HepG2 (cell line): ENCODE results near the gene ZBTB17. TPM values are rescaled to one million over a fixed set of nuclear protein-coding genes. Genes with fewer than 3 reads are reported as not detected.
A peak's percentile ranks its signal among the peaks of the same experiment; 100 is the strongest.

ENCODE experiments used
- ATAC-seq: fragments of 200-7000 bp; cut with Tn5 transposase; 3 replicates; pipeline ENCODE4 v1.9.1; 2020; ENCODE audit warnings: mild to moderate bottlenecking, moderate library complexity
- BruUV-seq: library from RNA; stranded (reverse); fragments of 400-500 nt; replicated peaks from 2 replicates; lab custom pipeline; 2021; lab: Mats Ljungman, UMichigan
- CTCF ChIA-PET: fragments of 300-600 bp; formaldehyde crosslinking; extraction: SDS; loops from one replicate; lab custom pipeline; 2021; ENCODE audit warnings: low total read pairs, inconsistent platforms, low intra/inter-chr PET ratio; lab: Yijun Ruan, JAX
- POLR2A ChIA-PET: fragments of 350-600 bp; sonication (Branson Sonifier 250); formaldehyde crosslinking; loops from one replicate; lab custom pipeline; 2020; ENCODE audit warnings: antibody characterized with exemption, inconsistent platforms; lab: Yijun Ruan, JAX
- DNase-seq: peaks from one replicate; pipeline ENCODE4 v3.0.0-alpha.2; 2015; ENCODE audit warnings: low spot score
- FAIRE-seq: peaks from 3 replicates; lab custom pipeline; 2011; peaks lifted over from hg19 to GRCh38; lab: Jason Lieb, UNC
- H2AFZ ChIP-seq: one replicate; pipeline ENCODE4 v1.6.1; 2011; ENCODE audit warnings: low read length, inconsistent platforms
- H3K27ac ChIP-seq: fragments of 300-600 bp; 3 replicates; pipeline ENCODE4 v1.8.0; 2011; ENCODE audit warnings: mixed run types, mild to moderate bottlenecking, mixed read lengths, low read length, inconsistent platforms; ENCODE audit not compliant: insufficient read depth; ENCODE audit errors: extremely low read length
- H3K27me3 ChIP-seq, 2 experiments: fragments of 200-600 bp in 1 of 2; 2 replicates in 1 of 2; 3 replicates in 1 of 2; pipeline versions ENCODE4 v1.6.0 to v1.8.0; 2011; ENCODE audit warnings: low read length in 2 of 2, mild to moderate bottlenecking in 2 of 2, moderate library complexity in 2 of 2, inconsistent platforms in 1 of 2; ENCODE audit not compliant: insufficient read depth in 2 of 2, control insufficient read depth in 1 of 2
- H3K36me3 ChIP-seq, 2 experiments: fragments of 200-600 bp in 1 of 2; replicated peaks in 1 of 2; 2 replicates in 1 of 2; 3 replicates in 1 of 2; pipeline versions ENCODE4 v1.5.1 to v1.8.0; 2011; ENCODE audit warnings: low read length in 2 of 2, inconsistent platforms in 1 of 2; ENCODE audit not compliant: insufficient read depth in 2 of 2, control insufficient read depth in 1 of 2
- H3K4me1 ChIP-seq: 2 replicates; pipeline ENCODE4 v1.5.1; 2012; ENCODE audit warnings: low read length, inconsistent platforms; ENCODE audit not compliant: insufficient read depth
- H3K4me2 ChIP-seq: 2 replicates; pipeline ENCODE4 v1.6.0; 2011; ENCODE audit warnings: low read depth, low read length, inconsistent platforms
- H3K4me3 ChIP-seq, 3 experiments: fragments of 200-600 bp in 1 of 3; sonication (generic), shearing (Covaris generic) in 1 of 3; replicated peaks in 1 of 3; 2 replicates each; pipeline ENCODE4 v1.5.1; 2011 to 2016; ENCODE audit warnings: low read length in 3 of 3, inconsistent platforms in 2 of 3, low read depth in 2 of 3, mild to moderate bottlenecking in 2 of 3, control low read depth in 1 of 3, mixed read lengths in 1 of 3; ENCODE audit not compliant: insufficient read depth in 1 of 3
- H3K79me2 ChIP-seq: one replicate; pipeline ENCODE4 v1.6.1; 2011; ENCODE audit warnings: low read length, inconsistent platforms; ENCODE audit not compliant: insufficient read depth
- H3K9ac ChIP-seq: 2 replicates; pipeline ENCODE4 v1.6.0; 2011; ENCODE audit warnings: mild to moderate bottlenecking, low read depth, low read length, inconsistent platforms; ENCODE audit not compliant: insufficient read depth
- H3K9me3 ChIP-seq: 2 replicates; pipeline ENCODE4 v1.5.1; 2012; ENCODE audit warnings: mild to moderate bottlenecking, low read length
- H4K20me1 ChIP-seq: 2 replicates; pipeline ENCODE4 v1.6.0; 2011; ENCODE audit warnings: inconsistent platforms, mild to moderate bottlenecking, low read length, moderate library complexity; ENCODE audit not compliant: insufficient read depth
- KLF12 ChIP-seq: sonication (generic); formaldehyde crosslinking; IDR thresholded peaks from 2 replicates; pipeline ENCODE4 v1.4.0; 2020; ENCODE audit warnings: missing genetic modification reagents, borderline replicate concordance
- MYC ChIP-seq: sonication (generic); formaldehyde crosslinking; IDR thresholded peaks from 2 replicates; pipeline ENCODE4 v1.9.0; 2021; ENCODE audit warnings: missing genetic modification reagents, borderline replicate concordance
- ZNF235 ChIP-seq: sonication (generic); formaldehyde crosslinking; IDR thresholded peaks from 2 replicates; pipeline ENCODE4 v1.8.1; 2023; ENCODE audit warnings: mild to moderate bottlenecking, missing genetic modification reagents, borderline replicate concordance
- ZSCAN12 ChIP-seq: sonication (generic); formaldehyde crosslinking; IDR thresholded peaks from 2 replicates; pipeline ENCODE4 v1.9.0; 2021; ENCODE audit warnings: mild to moderate bottlenecking, missing genetic modification reagents
- whole genome bisulfite sequencing: methylation state at CpG from one replicate; pipeline ENCODE4 v1.1.6; 2017; ENCODE audit warnings: low lambda C conversion rate; 5-methylcytosine and 5-hydroxymethylcytosine counted together
- in situ Hi-C: cut with HindIII; loops from 2 replicates; pipeline ENCODE4 v1.10.0; 2017; ENCODE audit warnings: low pct_unique_long_range_greater_than_20kb; ENCODE audit not compliant: extremely low pct_ligation_motif_present
- intact Hi-C: fragments of 100-400 bp; cut with micrococcal nuclease; formaldehyde crosslinking; loops from one replicate; pipeline ENCODE4 v1.10.0; 2022; ENCODE audit not compliant: unreplicated experiment
- polyA plus RNA-seq, 8 experiments: library from polyadenylated mRNA; depleted of rRNA in 3 of 8; stranded (reverse) in 7 of 8; unstranded in 1 of 8; fragments of >200 nt; fragmentation: Illumina TruSeq in 4 of 8; extraction: Trizol in 4 of 8; gene quantifications; 2 replicates each; pipeline versions ENCODE4 v1.2.1 to v1.2.3, GENCODE V29; 2011 to 2016; ENCODE audit warnings: low read depth in 4 of 8, missing spikeins in 1 of 8, mixed read lengths in 1 of 8; ENCODE audit not compliant: insufficient read depth in 1 of 8
- total RNA-seq, 5 experiments: library from RNA; depleted of rRNA; stranded (reverse); fragments of >200 nt; fragmentation: Illumina TruSeq; extraction: Trizol; gene quantifications; 2 replicates each; pipeline ENCODE4 v1.2.3, GENCODE V29; 2016; ENCODE audit warnings: low read depth in 1 of 5
- TF ChIP-seq, protein P1 (sequence below): sonication (generic); formaldehyde crosslinking; IDR thresholded peaks from 2 replicates; pipeline ENCODE4 v1.5.0; 2020; ENCODE audit warnings: missing genetic modification reagents

The ZBTB17 gene
- total and polyA plus RNA-seq, 2 of the 13 experiments (the other 11 are each of a cell fraction or from before 2014, with no cell fraction given): 16.7 to 17.0 TPM

GRCh38 chr1:15950763-15951295 lies 25.1 kb downstream of the ZBTB17 start:
- no peak for FAIRE-seq
- CTCF ChIA-PET: no interaction called here
- TF ChIP-seq, protein P1, sequence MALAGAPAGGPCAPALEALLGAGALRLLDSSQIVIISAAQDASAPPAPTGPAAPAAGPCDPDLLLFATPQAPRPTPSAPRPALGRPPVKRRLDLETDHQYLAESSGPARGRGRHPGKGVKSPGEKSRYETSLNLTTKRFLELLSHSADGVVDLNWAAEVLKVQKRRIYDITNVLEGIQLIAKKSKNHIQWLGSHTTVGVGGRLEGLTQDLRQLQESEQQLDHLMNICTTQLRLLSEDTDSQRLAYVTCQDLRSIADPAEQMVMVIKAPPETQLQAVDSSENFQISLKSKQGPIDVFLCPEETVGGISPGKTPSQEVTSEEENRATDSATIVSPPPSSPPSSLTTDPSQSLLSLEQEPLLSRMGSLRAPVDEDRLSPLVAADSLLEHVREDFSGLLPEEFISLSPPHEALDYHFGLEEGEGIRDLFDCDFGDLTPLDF (CRISPR knock-in tag): no peak
- TF ChIP-seq MYC (CRISPR knock-in tag) (0 out of 2 replicates have a peak, but pooled peaks have one; percentile 6), ZNF235 (CRISPR knock-in tag) (no peak), KLF12 (CRISPR knock-in tag) (no peak)
- TF ChIP-seq, all 625 proteins: peak for 1
- no peak overlapping the region for H3K4me2 ChIP-seq
- H3K27me3 ChIP-seq: no peaks in the 10 kb centered on the region
- H3K4me3 ChIP-seq: no peak overlapping the region
- H3K9ac ChIP-seq: no peak overlapping the region
- 95% methylated on average over 10 of the region's 10 CpGs for WGBS
- no peak overlapping the region for H3K27ac ChIP-seq
- peaks cover 8 to 25% of the 10 kb centered on the region in 2 experiments; a peak in 4 of 5 replicates for H3K36me3 ChIP-seq
- no peak for DNase-seq
- no TSS peak for BruUV-seq
- H2AFZ ChIP-seq: no peak overlapping the region
- H3K4me1 ChIP-seq: peaks cover 11% of the 10 kb centered on the region; the same call in 1 of the 2 replicates
- POLR2A ChIA-PET: no interaction called here
- H3K9me3 ChIP-seq: no peaks in the 10 kb centered on the region
- intact Hi-C loops (no loop called here), in situ Hi-C loops (no loop called here)
- no peak for ATAC-seq
- no peaks in the 10 kb centered on the region for H4K20me1 ChIP-seq
- no peaks in the 10 kb centered on the region for H3K79me2 ChIP-seq

GRCh38 chr1:15950302-15950701 lies 25.6 kb downstream of the ZBTB17 start:
- H3K4me2 ChIP-seq: no peak overlapping the region
- ChIA-PET POLR2A (no interaction called here), CTCF (no interaction called here)
- H3K4me1 ChIP-seq: peaks cover 11% of the 10 kb centered on the region; the same call in 1 of the 2 replicates
- H3K27ac ChIP-seq: no peak overlapping the region
- H3K79me2 ChIP-seq: no peaks in the 10 kb centered on the region
- no peak for FAIRE-seq
- ATAC-seq: no peak
- H3K27me3 ChIP-seq: no peaks in the 10 kb centered on the region
- H3K4me3 ChIP-seq: no peak overlapping the region
- in situ Hi-C loops: no loop called here
- H3K36me3 ChIP-seq: peaks cover 8 to 29% of the 10 kb centered on the region in 2 experiments; a peak in 4 of 5 replicates
- H3K9me3 ChIP-seq: no peaks in the 10 kb centered on the region
- intact Hi-C loops: no loop called here
- WGBS: 100% methylated on average over 2 of the region's 4 CpGs
- no peak for TF ChIP-seq ZSCAN12 (CRISPR knock-in tag)
- TF ChIP-seq, all 625 proteins: peak for 0
- BruUV-seq: no TSS peak
- Histone ChIP-seq H3K9ac (no peak overlapping the region), H2AFZ (no peak overlapping the region), H4K20me1 (no peaks in the 10 kb centered on the region)
- no peak for DNase-seq
